GM12801 (cell line): ENCODE data around the gene CD1C.

Source experiments
- CTCF ChIP-seq: IDR thresholded peaks from one replicate; pipeline ENCODE4 v1.5.1; 2011; ENCODE audit warnings: control low read depth; ENCODE audit not compliant: insufficient read length; ENCODE audit errors: extremely low read depth

Gene CD1C

GRCh38 chr1:158290321-158290844, 660 bp downstream of the CD1C start:
- TF ChIP-seq CTCF, result no peak

GRCh38 chr1:158295791-158296190, 6.1 kb downstream of the CD1C start:
- no peak for TF ChIP-seq CTCF

- TF ChIP-seq CTCF, result no peak
Measured at GRCh38 chr1:158310623-158311022, 20.9 kb downstream of the CD1C start.

GRCh38 chr1:158311066-158311465, 21.3 kb downstream of the CD1C start:
- TF ChIP-seq CTCF, result no peak

- no peak for TF ChIP-seq CTCF
Measured at GRCh38 chr1:158323866-158324265, 34.1 kb downstream of the CD1C start.

- TF ChIP-seq CTCF, result no peak
Measured at GRCh38 chr1:158324395-158324794, 34.7 kb downstream of the CD1C start.

GRCh38 chr1:158327481-158327880, 37.8 kb downstream of the CD1C start:
- no peak for TF ChIP-seq CTCF

GRCh38 chr1:158328426-158328825, 38.7 kb downstream of the CD1C start:
- TF ChIP-seq CTCF, result no peak
